GM19328 (cell line): ENCODE data around the gene CTNNA3.
"Not testable (repeated sequence)": the region's sequence is repeated elsewhere in the genome, so short reads cannot be mapped to it uniquely, and the experiment has no call there.

Source experiments
- ATAC-seq: cut with Tn5 transposase; IDR thresholded peaks from one replicate; pipeline ENCODE4 v1.9.1; 2021; ENCODE audit warnings: mild to moderate bottlenecking, moderate library complexity; ENCODE audit not compliant: unreplicated experiment

CTNNA3 gene

DNA sequence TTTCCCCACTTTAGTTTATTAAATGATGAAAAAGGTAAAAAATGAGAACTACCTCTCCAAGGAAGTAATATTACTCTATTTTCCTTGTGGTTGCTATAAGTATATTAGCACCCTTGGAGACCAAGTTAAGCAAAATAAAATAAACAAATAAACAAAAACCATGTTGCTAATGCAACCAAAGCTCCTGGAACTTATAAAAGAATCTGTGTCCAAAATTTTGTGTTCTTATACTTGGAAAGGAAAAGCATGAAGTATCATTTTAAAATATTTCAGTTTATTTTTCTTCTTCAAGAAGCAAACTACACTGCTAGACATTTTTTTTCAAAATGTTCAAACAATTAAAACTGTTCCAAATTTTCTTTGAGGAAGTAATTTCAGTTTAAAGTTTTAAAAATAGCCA lies 1212.0 kb downstream of the CTNNA3 start:
- no peak for ATAC-seq

DNA sequence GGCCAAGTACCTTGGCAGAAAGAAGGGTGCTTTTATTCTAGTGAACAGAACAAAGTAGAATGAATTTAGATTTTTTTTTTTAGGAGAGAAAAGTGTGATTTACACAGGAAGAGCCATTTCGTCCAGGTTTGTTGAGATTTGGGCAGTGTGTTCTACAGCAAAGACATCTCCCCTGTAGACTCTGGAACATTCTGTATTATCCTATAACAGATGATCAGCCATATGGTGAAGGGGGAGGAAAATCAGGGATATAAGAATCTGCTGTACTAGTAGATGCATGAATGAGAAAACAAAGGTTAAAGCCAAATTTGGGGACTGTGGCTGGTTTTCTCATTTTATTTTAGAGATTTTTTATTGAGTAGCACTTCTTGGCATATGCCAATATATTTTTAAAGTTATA lies 1223.8 kb downstream of the CTNNA3 start:
- no peak for ATAC-seq

DNA sequence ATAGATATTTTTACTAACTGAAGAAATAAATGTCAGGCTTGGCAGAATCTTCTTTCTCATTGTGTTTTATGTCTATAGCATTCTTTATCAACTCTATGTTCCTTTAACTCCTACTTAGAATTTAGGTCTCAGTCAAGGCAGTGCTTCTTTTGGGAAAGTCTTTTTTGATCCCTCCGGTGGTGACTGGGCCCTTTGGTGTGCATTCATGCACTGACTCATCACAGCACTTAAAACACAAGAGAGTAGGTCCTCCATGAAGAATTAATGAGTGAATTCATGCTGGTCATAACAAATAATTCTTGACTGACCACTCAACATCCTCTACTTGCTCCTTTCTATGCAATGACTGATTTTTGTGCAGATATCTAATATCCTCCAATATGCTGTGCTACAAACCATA lies 1229.0 kb downstream of the CTNNA3 start:
- ATAC-seq = no peak

DNA sequence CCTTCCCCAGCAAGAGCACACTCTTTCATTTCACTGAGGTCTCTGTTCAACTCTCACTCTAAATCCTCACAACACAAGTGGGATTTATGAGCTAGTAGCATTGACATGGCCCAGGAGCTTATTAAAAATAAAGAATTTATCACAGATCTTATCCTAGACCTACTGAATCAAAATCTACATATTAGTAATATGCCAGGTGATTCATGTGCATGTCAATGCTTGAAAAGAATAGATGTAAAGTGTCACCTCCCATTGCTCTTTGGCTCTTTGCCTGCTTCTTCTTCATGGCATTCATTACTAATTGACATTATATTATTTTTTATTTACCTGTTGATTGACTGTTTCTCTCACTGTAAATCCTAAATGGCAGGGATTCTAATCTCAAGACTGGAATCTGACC lies 1229.4 kb downstream of the CTNNA3 start:
- ATAC-seq = no peak

DNA sequence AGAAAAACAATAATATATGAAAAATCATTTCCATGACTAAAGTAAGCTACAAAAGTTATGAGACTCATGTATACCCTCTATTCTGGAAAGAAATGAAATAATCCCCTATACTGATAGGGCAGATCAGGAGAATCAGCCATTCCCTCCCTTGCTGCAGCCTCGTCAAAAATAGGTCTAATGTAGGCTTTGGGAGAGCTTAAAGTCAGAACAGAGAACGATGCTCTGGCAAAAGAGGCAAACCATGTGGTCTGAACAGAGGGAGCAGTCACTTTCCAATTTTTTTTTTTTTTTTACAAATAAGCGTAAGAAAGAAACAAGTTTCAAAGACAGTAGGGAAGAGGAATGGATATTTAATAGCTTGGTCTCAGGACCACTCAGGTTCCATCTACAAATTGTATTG lies 1232.4 kb downstream of the CTNNA3 start:
- no peak for ATAC-seq

DNA sequence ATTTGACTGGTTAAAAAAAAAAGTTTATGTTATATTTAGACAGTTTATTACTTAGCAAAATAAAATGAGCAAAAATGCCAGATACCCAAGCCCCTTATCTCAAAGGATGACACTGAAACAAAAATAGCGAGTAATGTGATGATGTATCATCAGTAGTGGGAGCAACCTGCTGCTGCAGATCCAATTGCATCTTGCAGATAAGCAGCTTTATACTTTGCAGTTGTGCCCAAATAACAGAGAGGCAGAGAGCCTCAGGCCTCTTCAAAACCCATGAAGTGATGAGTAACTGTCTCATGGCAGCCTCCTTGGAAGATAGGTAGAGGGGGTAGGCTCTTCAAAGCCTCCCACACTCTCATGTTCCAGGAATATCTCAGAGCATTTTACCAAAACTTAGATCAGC lies 1238.4 kb downstream of the CTNNA3 start:
- no peak for ATAC-seq

DNA sequence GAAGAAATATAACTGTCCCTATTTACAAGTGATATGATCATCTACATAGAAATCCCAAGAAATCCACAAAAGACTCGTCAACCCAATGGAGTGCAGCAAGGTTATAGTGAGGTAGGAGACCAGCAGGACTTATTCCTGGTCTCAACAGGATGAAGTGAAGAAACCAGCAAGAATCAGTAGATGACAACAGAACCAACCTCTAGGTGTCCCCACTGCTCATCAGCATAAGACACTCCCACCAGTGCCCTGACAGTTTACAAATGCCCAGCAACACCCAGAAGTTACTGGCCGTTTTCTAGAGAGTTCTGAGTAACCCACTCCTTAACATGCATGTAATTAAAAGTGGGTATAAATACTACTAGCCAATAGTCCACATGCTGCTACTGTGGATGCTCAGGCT lies 1240.7 kb downstream of the CTNNA3 start:
- no peak for ATAC-seq

DNA sequence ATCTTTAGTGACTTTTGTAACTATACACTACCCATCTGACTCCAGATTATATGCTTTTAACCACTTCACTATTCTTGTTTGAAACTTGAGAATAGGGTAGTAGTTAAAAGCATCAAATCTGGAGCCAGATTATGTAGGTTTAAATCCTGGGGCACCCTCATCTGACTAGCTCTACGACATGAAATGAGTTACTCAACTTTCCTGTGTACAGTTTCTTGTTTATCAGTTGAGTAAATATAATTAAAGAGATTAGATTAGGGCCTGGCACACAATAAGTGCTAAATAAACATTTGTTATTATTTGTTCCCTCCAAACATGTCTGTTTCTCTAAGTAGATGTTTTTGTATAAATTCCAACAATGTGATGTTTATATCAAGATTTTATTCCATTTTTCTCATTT lies 1255.4 kb downstream of the CTNNA3 start:
- ATAC-seq = no peak

DNA sequence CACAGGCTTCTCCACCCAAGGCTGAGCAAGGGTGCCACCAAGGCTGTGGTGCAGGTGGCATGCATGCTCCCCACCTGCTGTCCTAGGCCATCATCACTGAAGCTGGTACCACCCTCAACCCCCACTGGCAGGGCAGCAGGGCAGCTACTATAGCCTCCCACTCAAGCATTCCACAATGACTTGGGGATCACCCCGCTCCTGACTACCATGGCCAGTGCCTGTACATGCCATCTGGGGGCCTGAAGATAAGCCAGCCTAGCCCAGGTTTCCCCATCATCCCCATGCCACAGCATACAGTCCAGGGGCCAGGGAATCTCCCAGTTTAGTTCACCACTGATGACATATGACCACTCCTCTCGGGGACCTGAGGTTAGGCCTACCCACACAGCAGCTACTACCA lies 1281.1 kb downstream of the CTNNA3 start:
- no peak for ATAC-seq

DNA sequence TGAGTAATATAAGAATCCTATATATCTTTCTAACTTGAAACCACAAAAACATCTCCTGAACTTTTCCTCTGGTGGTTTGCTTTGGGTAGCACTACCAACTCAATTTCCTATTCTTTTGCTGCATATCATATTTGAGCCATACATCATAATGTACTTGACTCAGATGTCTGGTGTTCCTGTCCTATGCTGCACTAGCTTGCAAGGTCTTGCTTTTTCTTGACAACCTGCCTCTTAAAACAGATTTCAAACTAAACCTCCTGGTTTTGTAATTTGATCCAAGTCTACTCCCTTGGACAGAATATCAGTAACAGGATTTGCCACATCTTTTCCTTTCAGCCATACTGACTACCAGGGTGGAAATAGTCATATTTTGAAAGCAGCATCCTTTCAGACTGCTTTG lies 1290.4 kb downstream of the CTNNA3 start:
- no peak for ATAC-seq

DNA sequence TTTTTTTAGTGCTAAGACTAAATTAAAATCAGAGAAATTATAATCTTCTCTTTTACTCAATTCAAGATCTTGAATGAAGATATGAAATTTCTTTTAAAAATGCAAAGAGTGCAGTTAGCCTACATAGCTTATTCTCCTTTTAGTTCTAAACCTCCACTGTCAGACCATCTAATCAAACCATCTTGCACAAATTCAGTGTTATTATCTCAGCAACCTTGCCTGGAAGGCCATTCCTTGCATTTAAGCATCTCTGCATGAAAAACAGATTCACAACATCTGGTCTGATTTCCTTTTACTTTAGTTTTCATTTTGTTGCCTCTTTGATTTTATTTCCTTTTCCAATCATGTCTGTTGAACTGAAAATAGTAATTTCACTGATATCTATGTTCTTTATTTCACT lies 1297.3 kb downstream of the CTNNA3 start:
- ATAC-seq = no peak

DNA sequence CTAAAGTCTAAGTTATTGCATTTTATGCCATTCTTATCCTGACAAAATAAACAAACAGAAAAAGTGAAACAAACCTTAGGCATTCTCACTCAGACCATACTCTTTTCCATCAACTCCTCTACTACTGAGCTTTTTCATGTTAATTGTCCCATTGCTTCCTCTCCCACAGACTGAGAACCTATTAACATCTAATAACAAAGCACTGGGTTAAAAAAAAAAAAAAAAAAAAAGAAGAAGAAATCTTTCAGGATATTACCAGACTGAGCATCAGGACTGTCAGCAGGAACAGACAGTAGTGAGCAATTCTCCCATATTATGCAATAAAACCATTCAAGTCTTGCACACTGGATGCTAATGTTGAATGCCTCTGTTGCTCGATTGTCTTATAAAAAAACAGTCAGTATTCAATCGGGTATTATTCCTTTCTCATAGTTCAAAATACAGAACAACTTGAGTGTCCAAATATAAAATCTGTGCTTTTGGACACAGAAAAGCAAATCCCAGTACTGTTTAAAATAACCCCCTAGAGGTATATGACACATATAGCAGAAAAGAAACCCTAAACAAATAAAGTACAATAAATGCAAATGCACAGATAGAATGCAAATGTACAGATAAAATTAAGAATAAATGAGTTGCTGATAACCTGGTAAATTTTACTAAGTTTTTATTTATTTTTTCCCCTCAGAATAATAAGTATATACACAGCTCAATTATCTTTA lies 1301.5 kb downstream of the CTNNA3 start:
- no peak for ATAC-seq

DNA sequence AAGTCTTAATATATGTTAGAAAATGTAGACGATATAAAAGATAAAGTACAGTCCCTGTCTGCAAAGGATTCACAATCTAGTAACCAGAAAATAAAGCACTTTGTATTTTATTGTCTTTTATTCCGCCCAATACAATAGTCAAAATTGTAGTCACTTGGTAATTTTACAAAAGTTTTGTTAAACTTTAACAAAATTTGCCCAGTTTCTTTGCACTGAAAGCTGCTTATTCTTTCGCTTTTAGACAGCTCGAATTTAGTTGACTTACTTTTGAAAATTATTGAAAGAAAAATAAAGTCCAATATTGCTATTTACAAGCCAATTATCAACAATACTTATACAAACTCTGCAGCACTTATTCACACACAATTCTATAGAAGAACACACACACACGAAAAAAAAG lies 1305.1 kb downstream of the CTNNA3 start:
- no peak for ATAC-seq

DNA sequence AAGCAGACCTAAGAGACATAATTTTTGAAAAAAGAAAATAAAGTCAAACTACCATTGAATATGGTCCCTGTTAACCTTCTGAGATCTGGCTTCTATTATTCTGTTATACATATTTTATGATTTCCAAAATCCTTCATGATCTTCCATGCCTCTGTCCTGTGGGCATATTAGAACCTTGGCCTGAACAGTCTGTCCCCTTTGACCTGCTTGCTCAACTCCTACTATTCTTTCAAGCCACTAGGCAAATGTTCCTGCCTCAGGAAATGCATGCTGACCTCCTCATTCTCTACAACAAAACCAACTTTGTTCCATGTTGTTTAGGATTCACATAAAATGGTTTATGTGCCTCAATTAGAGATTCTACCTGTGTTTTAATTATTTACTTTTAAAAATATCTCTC lies 1315.0 kb downstream of the CTNNA3 start:
- ATAC-seq = no peak

DNA sequence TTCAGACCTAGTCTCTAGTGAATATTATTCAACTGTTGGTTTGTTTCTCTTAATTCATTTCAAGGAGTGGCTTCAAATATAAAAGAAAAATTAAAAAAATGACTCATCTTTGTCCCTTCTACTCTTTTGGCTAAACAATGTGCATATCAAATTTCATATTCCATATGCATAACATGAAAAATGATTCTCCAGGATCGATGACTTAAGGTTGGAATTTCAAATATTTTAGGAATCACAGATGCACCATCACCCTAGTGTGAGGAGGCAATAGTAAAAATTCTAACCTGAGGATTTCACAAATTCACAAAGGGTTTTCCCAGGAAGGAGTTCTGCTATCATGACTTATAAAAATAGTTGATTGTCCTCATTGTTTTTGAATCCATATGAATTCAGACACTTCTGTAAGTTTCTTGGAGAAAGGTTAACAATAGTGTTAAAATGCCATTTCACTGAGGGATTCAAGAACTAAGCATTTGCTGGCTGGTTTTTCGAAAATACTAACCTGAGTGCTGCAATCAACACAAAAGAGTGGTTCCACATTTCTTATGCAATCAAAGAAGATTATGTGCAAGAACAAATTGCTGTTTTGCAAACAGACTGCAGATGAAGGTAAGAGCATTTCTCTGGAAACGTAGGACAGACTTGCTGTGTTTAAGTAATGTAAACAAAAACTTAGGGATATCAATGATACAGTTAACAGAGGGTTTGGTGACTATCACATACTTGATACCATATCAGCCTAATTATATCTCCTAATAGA lies 1317.7 kb downstream of the CTNNA3 start:
- no peak for ATAC-seq

DNA sequence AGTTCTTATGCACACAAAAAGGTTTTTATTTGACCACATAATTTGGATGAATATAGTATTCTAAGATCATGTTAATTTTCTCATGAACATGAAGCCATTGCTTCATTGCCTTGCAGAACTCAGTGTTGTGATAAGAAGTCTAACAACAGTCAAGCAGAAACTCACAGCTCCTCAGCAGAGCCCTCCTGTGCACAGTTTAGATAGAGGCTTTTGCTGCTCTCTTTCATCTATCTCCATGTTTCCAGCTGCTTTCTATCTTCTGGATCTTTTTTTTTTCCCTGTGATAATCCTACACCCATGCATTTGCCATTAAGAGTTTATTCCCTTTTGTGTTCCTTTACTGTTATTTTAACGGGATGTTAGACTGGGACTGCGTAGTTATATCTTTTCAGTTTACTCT lies 1327.8 kb downstream of the CTNNA3 start:
- ATAC-seq = no peak

DNA sequence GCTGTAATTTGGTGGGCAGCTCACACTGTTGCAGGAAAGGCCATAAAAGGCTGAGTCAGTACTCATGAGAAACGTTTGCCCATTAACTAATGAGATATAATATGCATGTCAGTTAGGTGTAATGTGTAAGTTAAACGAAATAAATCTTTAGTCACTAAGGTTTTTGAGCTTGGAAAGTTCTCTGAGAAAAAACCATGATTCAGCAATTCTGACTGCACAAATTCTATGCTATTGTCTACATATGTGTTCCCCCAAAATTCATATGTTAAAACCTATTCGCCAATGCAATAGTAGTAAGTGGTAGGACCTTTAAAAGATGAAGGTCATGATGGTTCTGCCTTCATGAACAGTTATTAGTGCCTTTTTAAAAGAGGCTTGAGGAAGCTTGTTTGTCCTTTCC lies 1329.8 kb downstream of the CTNNA3 start:
- no peak for ATAC-seq

DNA sequence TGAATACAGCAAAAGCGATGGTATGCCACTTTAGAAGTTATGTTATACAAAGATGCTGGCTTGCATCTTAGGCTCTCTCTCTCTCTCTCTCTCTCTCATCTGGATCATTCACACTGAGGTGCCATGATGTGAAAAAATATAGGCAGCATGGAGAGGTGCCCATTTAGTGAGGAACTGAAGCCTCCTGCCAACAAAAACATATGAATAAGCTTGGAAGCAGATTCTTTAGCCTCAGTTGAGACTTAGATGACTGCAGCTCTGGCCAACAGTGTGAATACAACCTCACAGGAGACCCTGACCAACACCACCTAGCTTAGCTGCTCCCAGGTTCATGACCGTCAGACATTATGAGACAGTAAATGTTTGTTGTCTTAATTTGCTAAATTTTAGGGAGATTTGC lies 1330.3 kb downstream of the CTNNA3 start:
- no peak for ATAC-seq

DNA sequence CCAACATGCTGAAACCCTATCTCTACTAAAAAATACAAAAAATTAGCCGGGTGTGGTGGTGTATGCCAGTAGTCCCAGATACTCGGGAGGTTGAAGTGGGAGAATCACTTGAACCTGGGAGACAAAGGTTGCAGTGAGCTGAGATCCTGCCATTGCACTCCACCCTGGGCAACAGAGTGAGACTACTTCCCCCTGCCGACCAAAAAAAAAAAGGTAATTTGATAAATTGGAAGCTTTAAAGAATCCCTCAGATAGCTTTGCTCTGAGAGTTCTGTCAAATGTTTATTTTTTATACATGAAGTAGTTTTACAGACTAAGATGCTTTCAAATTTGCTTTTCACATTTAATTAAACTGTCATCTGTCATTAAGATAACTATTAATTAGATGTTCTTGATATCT lies 1333.5 kb downstream of the CTNNA3 start:
- no peak for ATAC-seq

DNA sequence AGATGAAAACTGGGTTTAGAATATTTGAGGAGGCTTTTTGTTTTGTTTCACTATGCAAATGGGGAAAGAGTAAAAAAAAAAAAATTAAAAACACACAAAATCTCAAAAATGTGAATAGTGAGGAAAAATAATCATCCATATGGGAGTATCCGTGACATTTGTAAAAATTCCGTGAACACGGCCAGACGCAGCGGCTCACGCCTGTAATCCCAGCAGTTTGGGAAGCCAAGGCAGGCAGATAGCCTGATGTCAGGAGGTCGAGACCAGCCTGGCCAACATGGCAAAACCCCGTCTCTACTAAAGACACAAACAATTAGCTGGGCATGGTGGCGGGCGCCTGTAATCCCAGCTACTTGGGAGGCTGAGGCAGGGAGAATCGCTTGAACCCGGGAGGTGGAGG lies 1342.2 kb downstream of the CTNNA3 start:
- ATAC-seq = not testable (repeated sequence)

DNA sequence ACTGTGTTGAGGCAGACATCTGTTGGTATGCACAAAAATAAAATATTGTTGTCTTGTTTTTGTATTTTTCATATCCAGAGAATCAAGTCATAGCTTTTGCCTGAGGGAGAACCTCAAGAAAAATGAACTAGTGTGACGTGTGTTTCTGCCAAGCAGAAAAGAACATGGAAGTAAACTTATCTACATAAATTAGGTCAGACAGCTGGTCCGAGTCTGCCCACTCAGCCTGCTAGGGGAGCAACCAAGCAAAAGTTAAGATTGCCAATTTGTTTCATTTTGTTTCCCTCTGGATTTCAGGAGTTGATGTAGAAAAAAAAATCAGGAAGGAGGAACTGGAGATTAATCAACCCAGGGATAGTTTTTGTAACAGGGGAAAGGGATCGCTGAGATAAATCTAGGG lies 1342.6 kb downstream of the CTNNA3 start:
- ATAC-seq = no peak

DNA sequence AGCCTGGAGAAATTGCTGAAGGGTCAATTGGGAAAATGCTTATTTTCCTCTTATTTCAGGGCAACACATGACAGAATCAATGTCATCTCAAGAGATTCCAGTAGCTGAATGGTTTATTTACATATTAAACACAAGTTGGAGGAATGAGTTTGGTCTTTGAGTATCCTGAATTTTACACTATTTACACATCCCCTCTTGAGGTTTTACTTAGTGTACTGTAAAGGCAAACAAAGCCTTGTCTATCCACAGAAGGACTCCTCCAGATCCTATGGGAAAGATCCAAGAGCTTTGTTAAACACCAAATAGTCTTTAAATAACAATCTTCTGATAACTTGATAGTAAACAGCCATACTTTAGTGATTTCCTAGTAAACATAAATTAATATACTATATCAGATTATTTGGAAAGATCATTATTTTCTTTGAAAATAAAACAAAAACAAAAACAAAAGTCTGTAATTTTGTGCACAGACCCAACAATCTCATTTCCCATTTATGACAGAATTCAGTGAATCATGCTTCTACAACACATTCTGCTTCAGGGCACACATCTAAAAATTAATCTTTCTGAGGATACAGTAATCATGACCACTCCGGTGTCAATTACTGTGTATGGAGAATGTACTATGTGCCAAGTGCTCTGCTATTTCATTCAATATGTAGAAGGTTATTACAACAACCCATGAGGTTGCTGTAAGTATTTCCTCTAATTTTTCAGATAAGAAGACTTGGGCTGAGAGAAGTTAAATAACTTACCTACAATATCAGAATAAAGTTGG lies 1345.2 kb downstream of the CTNNA3 start:
- no peak for ATAC-seq
